HepG2 (cell line): Measurements from ENCODE around the gene GPER1. TPM values are rescaled to one million over a fixed set of nuclear protein-coding genes. Genes with fewer than 3 reads are reported as not detected.

Experiments used
- BCL6 ChIP-seq: IDR thresholded peaks from 2 replicates; pipeline ENCODE4 v1.6.1; 2016; ENCODE audit warnings: missing genetic modification reagents, missing compliant biosample characterization
- DNMT3B ChIP-seq: conservative IDR thresholded peaks from 2 replicates; pipeline ENCODE4 v1.6.1; 2016; ENCODE audit warnings: missing biosample characterization, control low read depth
- HNF1B ChIP-seq: sonication (generic); formaldehyde crosslinking; IDR thresholded peaks from 2 replicates; pipeline ENCODE4 v1.5.1; 2020; ENCODE audit warnings: mild to moderate bottlenecking, moderate library complexity, missing genetic modification reagents
- IRF9 ChIP-seq: sonication (generic); formaldehyde crosslinking; IDR thresholded peaks from 2 replicates; pipeline ENCODE4 v1.8.0; 2022; ENCODE audit warnings: missing genetic modification reagents, mild to moderate bottlenecking, borderline replicate concordance
- JUN ChIP-seq: sonication (generic); formaldehyde crosslinking; IDR thresholded peaks from 2 replicates; pipeline ENCODE4 v1.4.0; 2020; ENCODE audit warnings: mild to moderate bottlenecking, missing genetic modification reagents
- KLF9 ChIP-seq: IDR thresholded peaks from 2 replicates; pipeline ENCODE4 v1.6.1; 2016; ENCODE audit warnings: low read depth
- MAFF ChIP-seq: IDR thresholded peaks from 2 replicates; pipeline ENCODE4 v1.6.1; 2011; ENCODE audit warnings: low read depth, low read length, improper control_type of control experiment
- NFKB2 ChIP-seq: sonication (generic); formaldehyde crosslinking; IDR thresholded peaks from 2 replicates; pipeline ENCODE4 v1.4.0; 2020; ENCODE audit warnings: missing genetic modification reagents, borderline replicate concordance
- POLR2G ChIP-seq: fragments of 200-400 bp; formaldehyde crosslinking; IDR thresholded peaks from 2 replicates; pipeline ENCODE4 v1.6.1; 2018; ENCODE audit warnings: mild to moderate bottlenecking, low read depth, low read length, moderate library complexity
- RARG ChIP-seq: sonication (generic); formaldehyde crosslinking; IDR thresholded peaks from 2 replicates; pipeline ENCODE4 v1.4.0; 2020; ENCODE audit warnings: low read depth, mild to moderate bottlenecking, missing genetic modification reagents
- RBFOX2 ChIP-seq: fragments of 200-400 bp; formaldehyde crosslinking; IDR thresholded peaks from 2 replicates; pipeline ENCODE4 v1.6.1; 2017; ENCODE audit warnings: low read depth, mild to moderate bottlenecking, low read length
- RXRB ChIP-seq: IDR thresholded peaks from 2 replicates; pipeline ENCODE4 v1.6.1; 2016; ENCODE audit warnings: borderline replicate concordance, missing genetic modification reagents, missing compliant biosample characterization
- SALL2 ChIP-seq: sonication (generic); formaldehyde crosslinking; IDR thresholded peaks from 2 replicates; pipeline ENCODE4 v1.8.1; 2023; ENCODE audit warnings: mild to moderate bottlenecking, missing genetic modification reagents, inconsistent platforms
- TEAD3 ChIP-seq: optimal IDR thresholded peaks from 2 replicates; pipeline ENCODE3; 2016; ENCODE audit warnings: borderline replicate concordance
- THAP8 ChIP-seq: sonication (generic); formaldehyde crosslinking; IDR thresholded peaks from 2 replicates; pipeline ENCODE4 v1.5.1; 2020; ENCODE audit warnings: missing genetic modification reagents, mild to moderate bottlenecking, borderline replicate concordance
- U2AF1 ChIP-seq: fragments of 200-400 bp; formaldehyde crosslinking; optimal IDR thresholded peaks from 2 replicates; pipeline ENCODE3; 2017; ENCODE audit warnings: mild to moderate bottlenecking, low read depth, low read length
- ZNF235 ChIP-seq: sonication (generic); formaldehyde crosslinking; IDR thresholded peaks from 2 replicates; pipeline ENCODE4 v1.8.1; 2023; ENCODE audit warnings: mild to moderate bottlenecking, missing genetic modification reagents, borderline replicate concordance
- ZNF431 ChIP-seq: sonication (generic); formaldehyde crosslinking; IDR thresholded peaks from 2 replicates; pipeline ENCODE4 v1.9.0; 2022; ENCODE audit warnings: missing genetic modification reagents, low read depth, mild to moderate bottlenecking, borderline replicate concordance
- ZSCAN12 ChIP-seq: sonication (generic); formaldehyde crosslinking; IDR thresholded peaks from 2 replicates; pipeline ENCODE4 v1.9.0; 2021; ENCODE audit warnings: mild to moderate bottlenecking, missing genetic modification reagents
- polyA plus RNA-seq, 8 experiments: library from polyadenylated mRNA; depleted of rRNA in 3 of 8; stranded (reverse) in 7 of 8; unstranded in 1 of 8; fragments of >200 nt; fragmentation: Illumina TruSeq in 4 of 8; extraction: Trizol in 4 of 8; gene quantifications; 2 replicates each; pipeline versions ENCODE4 v1.2.1 to v1.2.3, GENCODE V29; 2011 to 2016; ENCODE audit warnings: low read depth in 4 of 8, missing spikeins in 1 of 8, mixed read lengths in 1 of 8; ENCODE audit not compliant: insufficient read depth in 1 of 8
- total RNA-seq, 5 experiments: library from RNA; depleted of rRNA; stranded (reverse); fragments of >200 nt; fragmentation: Illumina TruSeq; extraction: Trizol; gene quantifications; 2 replicates each; pipeline ENCODE4 v1.2.3, GENCODE V29; 2016; ENCODE audit warnings: low read depth in 1 of 5
- TF ChIP-seq, protein P1 (sequence below): sonication (generic); formaldehyde crosslinking; IDR thresholded peaks from 2 replicates; pipeline ENCODE4 v1.4.0; 2020; ENCODE audit warnings: low read depth, missing genetic modification reagents
- TF ChIP-seq, protein P2 (sequence below): sonication (generic); formaldehyde crosslinking; IDR thresholded peaks from 2 replicates; pipeline ENCODE4 v1.4.0; 2020; ENCODE audit warnings: missing genetic modification reagents, low read depth, mild to moderate bottlenecking, borderline replicate concordance

Gene GPER1
- total and polyA plus RNA-seq, 2 of the 13 experiments (the other 11 are each of a cell fraction or from before 2014, with no cell fraction given), result 12.7 to 19.7 TPM

DNA sequence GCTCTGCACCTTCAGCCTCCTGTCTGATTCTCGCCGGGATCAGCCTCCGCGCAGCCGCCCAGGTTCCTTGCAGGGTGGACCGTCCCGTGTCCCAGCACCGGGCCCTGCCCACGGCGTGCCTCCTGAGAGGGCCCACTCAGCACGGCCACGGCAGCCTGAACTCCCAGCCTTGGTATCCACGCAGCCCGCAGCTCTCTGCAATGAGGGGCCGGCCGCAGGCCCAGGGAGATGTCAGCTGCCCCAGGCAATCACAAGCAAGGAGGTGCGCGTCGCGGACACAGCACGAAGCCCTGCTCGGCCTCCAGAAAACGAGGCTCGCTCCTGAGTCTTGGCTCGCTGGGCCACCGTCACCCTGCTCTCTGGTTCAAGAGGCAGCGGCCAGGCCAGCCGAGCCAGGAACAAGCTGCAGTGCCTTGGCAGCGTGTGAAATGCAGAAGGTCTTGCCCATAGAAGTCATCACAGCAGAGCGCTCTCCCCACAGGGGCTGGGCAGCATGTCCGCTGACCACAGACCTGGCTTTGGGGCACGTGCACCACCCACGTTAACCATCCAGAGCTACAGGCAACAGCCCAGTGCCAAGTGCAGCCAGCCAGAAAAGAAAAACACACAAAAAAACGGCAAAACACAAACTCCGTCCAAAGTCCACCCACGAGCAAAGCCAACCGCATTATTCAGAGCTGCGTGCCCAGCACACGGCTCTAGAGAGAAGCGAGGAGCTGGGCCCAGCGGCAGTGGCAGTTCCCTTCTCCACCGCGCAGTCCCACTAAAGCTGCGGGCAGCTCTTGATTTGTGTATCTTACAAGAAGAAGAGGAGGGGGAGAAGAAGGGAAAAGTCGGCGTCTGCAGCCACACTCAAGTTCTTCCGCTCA is 13.9 kb downstream of the GPER1 start (continued):
- TF ChIP-seq THAP8 (CRISPR knock-in tag), result no peak
- no peak for TF ChIP-seq IRF9 (CRISPR knock-in tag)
- no peak for TF ChIP-seq ZNF235 (CRISPR knock-in tag)
- TF ChIP-seq NFKB2 (CRISPR knock-in tag), result peak; percentile 73; the same call in 1 of the 2 replicates
- no peak for TF ChIP-seq RARG (CRISPR knock-in tag)
- TF ChIP-seq, protein P1, sequence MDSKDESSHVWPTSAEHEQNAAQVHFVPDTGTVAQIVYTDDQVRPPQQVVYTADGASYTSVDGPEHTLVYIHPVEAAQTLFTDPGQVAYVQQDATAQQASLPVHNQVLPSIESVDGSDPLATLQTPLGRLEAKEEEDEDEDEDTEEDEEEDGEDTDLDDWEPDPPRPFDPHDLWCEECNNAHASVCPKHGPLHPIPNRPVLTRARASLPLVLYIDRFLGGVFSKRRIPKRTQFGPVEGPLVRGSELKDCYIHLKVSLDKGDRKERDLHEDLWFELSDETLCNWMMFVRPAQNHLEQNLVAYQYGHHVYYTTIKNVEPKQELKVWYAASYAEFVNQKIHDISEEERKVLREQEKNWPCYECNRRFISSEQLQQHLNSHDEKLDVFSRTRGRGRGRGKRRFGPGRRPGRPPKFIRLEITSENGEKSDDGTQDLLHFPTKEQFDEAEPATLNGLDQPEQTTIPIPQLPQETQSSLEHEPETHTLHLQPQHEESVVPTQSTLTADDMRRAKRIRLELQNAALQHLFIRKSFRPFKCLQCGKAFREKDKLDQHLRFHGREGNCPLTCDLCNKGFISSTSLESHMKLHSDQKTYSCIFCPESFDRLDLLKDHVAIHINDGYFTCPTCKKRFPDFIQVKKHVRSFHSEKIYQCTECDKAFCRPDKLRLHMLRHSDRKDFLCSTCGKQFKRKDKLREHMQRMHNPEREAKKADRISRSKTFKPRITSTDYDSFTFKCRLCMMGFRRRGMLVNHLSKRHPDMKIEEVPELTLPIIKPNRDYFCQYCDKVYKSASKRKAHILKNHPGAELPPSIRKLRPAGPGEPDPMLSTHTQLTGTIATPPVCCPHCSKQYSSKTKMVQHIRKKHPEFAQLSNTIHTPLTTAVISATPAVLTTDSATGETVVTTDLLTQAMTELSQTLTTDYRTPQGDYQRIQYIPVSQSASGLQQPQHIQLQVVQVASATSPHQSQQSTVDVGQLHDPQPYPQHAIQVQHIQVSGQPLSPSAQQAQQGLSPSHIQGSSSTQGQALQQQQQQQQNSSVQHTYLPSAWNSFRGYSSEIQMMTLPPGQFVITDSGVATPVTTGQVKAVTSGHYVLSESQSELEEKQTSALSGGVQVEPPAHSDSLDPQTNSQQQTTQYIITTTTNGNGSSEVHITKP, result no peak
- TF ChIP-seq MAFF, result no peak
- TF ChIP-seq RXRB (CRISPR knock-in tag), result peak; percentile 38; the same call in 1 of the 2 replicates
- TF ChIP-seq JUN (CRISPR knock-in tag), result no peak
- no peak for TF ChIP-seq SALL2
- no peak for TF ChIP-seq HNF1B (CRISPR knock-in tag)
- TF ChIP-seq RBFOX2, result 0 out of 2 replicates have a peak, but pooled peaks have one; percentile 16
- no peak; the same call in 1 of the 2 replicates for TF ChIP-seq BCL6 (CRISPR knock-in tag)
- no peak for TF ChIP-seq ZSCAN12 (CRISPR knock-in tag)
- 0 out of 2 replicates have a peak, but pooled peaks have one; percentile 38 for TF ChIP-seq POLR2G
- TF ChIP-seq U2AF1, result no peak
- no peak for TF ChIP-seq DNMT3B (CRISPR knock-in tag)
- no peak for TF ChIP-seq KLF9 (CRISPR knock-in tag)
- TF ChIP-seq TEAD3 (CRISPR knock-in tag), result no peak
- TF ChIP-seq, protein P2, sequence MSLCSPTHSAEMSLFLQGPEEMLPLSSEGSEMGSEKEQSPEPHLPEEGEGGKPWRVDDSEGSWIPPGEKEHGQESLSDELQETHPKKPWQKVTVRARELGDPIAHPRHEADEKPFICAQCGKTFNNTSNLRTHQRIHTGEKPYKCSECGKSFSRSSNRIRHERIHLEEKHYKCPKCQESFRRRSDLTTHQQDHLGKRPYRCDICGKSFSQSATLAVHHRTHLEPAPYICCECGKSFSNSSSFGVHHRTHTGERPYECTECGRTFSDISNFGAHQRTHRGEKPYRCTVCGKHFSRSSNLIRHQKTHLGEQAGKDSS, result no peak
- TF ChIP-seq ZNF431 (CRISPR knock-in tag), result peak; percentile 68; the same call in 1 of the 2 replicates
